K562 (cell line): ENCODE data around the gene QRFP. TPM values are rescaled to one million over a fixed set of nuclear protein-coding genes. Genes with fewer than 3 reads are reported as not detected.
A peak's percentile ranks its signal among the peaks of the same experiment; 100 is the strongest.

Source experiments
- CCAR2 ChIP-seq: fragments of 200-400 bp; formaldehyde crosslinking; IDR thresholded peaks from 2 replicates; pipeline ENCODE4 v1.6.1; 2017; ENCODE audit warnings: mild to moderate bottlenecking, low read depth, low read length
- HCFC1 ChIP-seq: IDR thresholded peaks from 2 replicates; pipeline ENCODE4 v1.6.1; 2012; ENCODE audit warnings: low read depth, low read length, improper control_type of control experiment
- HSF4 ChIP-seq: fragments of 250-450 bp; sonication (Bioruptor Pico); IDR thresholded peaks from 2 replicates; pipeline ENCODE4 v2.1.2; 2022; ENCODE audit warnings: mild to moderate bottlenecking, moderate library complexity, borderline replicate concordance
- JUN ChIP-seq, 2 experiments: sonication (generic) in 1 of 2; formaldehyde crosslinking in 1 of 2; IDR thresholded peaks; 2 replicates each; pipeline versions ENCODE4 v1.6.1 to v1.8.0; 2012 to 2022; ENCODE audit warnings: borderline replicate concordance in 2 of 2, mild to moderate bottlenecking in 2 of 2, improper control_type of control experiment in 1 of 2, low read depth in 1 of 2, low read length in 1 of 2, missing genetic modification reagents in 1 of 2
- KLF10 ChIP-seq: fragments of 250-450 bp; sonication (Bioruptor Pico); IDR thresholded peaks from 2 replicates; pipeline ENCODE4 v1.6.1; 2021; ENCODE audit warnings: matching md5 sums
- MGA ChIP-seq: fragments of 450-650 bp; IDR thresholded peaks from 2 replicates; pipeline ENCODE4 v1.6.1; 2016; ENCODE audit warnings: mild to moderate bottlenecking, moderate library complexity
- PHB2 ChIP-seq: fragments of 450-650 bp; IDR thresholded peaks from 2 replicates; pipeline ENCODE4 v1.6.1; 2017; ENCODE audit warnings: low read depth
- POLR3A ChIP-seq: IDR thresholded peaks from 2 replicates; pipeline ENCODE4 v1.6.1; 2011; ENCODE audit warnings: borderline replicate concordance, mild to moderate bottlenecking, moderate library complexity; ENCODE audit not compliant: insufficient read length, insufficient read depth; ENCODE audit errors: extremely low read depth
- POLR3G ChIP-seq: IDR thresholded peaks from 2 replicates; pipeline ENCODE4 v1.6.1; 2011; ENCODE audit not compliant: insufficient read length, insufficient replicate concordance; ENCODE audit errors: extremely low read depth
- RFX5 ChIP-seq: IDR thresholded peaks from 2 replicates; pipeline ENCODE4 v1.6.1; 2011; ENCODE audit warnings: low read depth, mild to moderate bottlenecking, improper control_type of control experiment, low read length
- SMAD3 ChIP-seq: fragments of 450-650 bp; formaldehyde crosslinking; conservative IDR thresholded peaks from 2 replicates; pipeline ENCODE4 v1.4.0; 2020; ENCODE audit warnings: mild to moderate bottlenecking
- ZFP1 ChIP-seq: fragments of 450-650 bp; formaldehyde crosslinking; IDR thresholded peaks from 2 replicates; pipeline ENCODE4 v1.4.0; 2020; ENCODE audit warnings: mild to moderate bottlenecking, mixed read lengths
- ZNF384 ChIP-seq: IDR thresholded peaks from 2 replicates; pipeline ENCODE4 v1.6.1; 2012; ENCODE audit warnings: low read depth, low read length, improper control_type of control experiment
- ZNF445 ChIP-seq: fragments of 250-450 bp; sonication (Bioruptor Pico); IDR thresholded peaks from 2 replicates; pipeline ENCODE4 v1.4.0; 2020; ENCODE audit warnings: low read depth, mild to moderate bottlenecking, moderate library complexity
- ZNF699 ChIP-seq: fragments of 250-450 bp; sonication (Bioruptor Pico); IDR thresholded peaks from 2 replicates; pipeline ENCODE4 v1.8.0; 2021; ENCODE audit warnings: mild to moderate bottlenecking, moderate library complexity; ENCODE audit not compliant: insufficient replicate concordance
- ZNF766 ChIP-seq: fragments of 200-800 bp; sonication (Bioruptor generic); conservative IDR thresholded peaks from 2 replicates; pipeline ENCODE4 v1.6.1; 2016; ENCODE audit warnings: missing genetic modification characterization, missing compliant biosample characterization
- ZNF780A ChIP-seq: fragments of 250-450 bp; sonication (Bioruptor Pico); IDR thresholded peaks from 2 replicates; pipeline ENCODE4 v1.5.0; 2021; ENCODE audit warnings: mild to moderate bottlenecking
- ZZZ3 ChIP-seq: fragments of 450-650 bp; IDR thresholded peaks from 2 replicates; pipeline ENCODE4 v1.6.1; 2016; ENCODE audit warnings: antibody characterized with exemption, mild to moderate bottlenecking, moderate library complexity
- polyA plus RNA-seq, 8 experiments: library from polyadenylated mRNA; depleted of rRNA in 4 of 8; stranded (reverse) in 5 of 8; unstranded in 3 of 8; fragments of >200 nt; fragmentation: Nextera tagmentation in 2 of 8; fragmentation: Illumina TruSeq in 1 of 8; extraction: Ambion mirVana in 2 of 8; extraction: Trizol in 1 of 8; gene quantifications; 2 replicates each; pipeline versions ENCODE4 v1.2.1 to v1.2.3, GENCODE V29; 2011 to 2014; ENCODE audit warnings: inconsistent platforms in 1 of 8, missing spikeins in 1 of 8
- total RNA-seq, 7 experiments: library from RNA; depleted of rRNA in 6 of 7; stranded (reverse); fragments of >200 nt in 6 of 7; fragmentation: Illumina TruSeq in 2 of 7; extraction: Trizol in 2 of 7; gene quantifications; 2 replicates each; pipeline versions ENCODE4 v1.2.1 to v1.2.3, GENCODE V29; 2011 to 2021; ENCODE audit warnings: low replicate concordance in 1 of 7

The QRFP gene
- total and polyA plus RNA-seq, 9 of the 15 experiments (the other 6 are each of a cell fraction or from before 2014, with no cell fraction given) = not detected

GRCh38 chr9:130901498-130902203 is 5.0 kb upstream of the QRFP start (continued):
- TF ChIP-seq MGA = no peak
- no peak for TF ChIP-seq ZNF384
- no peak for TF ChIP-seq HSF4 (CRISPR knock-in tag)
- no peak for TF ChIP-seq ZNF445
- TF ChIP-seq KLF10 (CRISPR knock-in tag) = no peak
- no peak for TF ChIP-seq POLR3A
- no peak for TF ChIP-seq POLR3G
- no peak for TF ChIP-seq CCAR2
- no peak for TF ChIP-seq ZNF780A
- TF ChIP-seq SMAD3 (CRISPR knock-in tag) = no peak
- no peak for TF ChIP-seq ZZZ3
- no peak for TF ChIP-seq ZNF766 (CRISPR knock-in tag)
- no peak for TF ChIP-seq JUN (IDR thresholded peaks at IDR 0.05; ENCODE audit: borderline replicate concordance, low read depth, low read length)
- no peak for TF ChIP-seq JUN (CRISPR knock-in tag; IDR thresholded peaks at IDR 0.05; ENCODE audit: borderline replicate concordance)
- no peak for TF ChIP-seq ZNF699 (CRISPR knock-in tag)
- no peak for TF ChIP-seq RFX5
- TF ChIP-seq PHB2 = no peak
- 0 out of 2 replicates have a peak, but pooled peaks have one; percentile 5 for TF ChIP-seq HCFC1
- TF ChIP-seq ZFP1 (CRISPR knock-in tag) = no peak
